HK-2 (cell line): ENCODE measurements around the gene ST6GALNAC3.

Source experiments
- DNase-seq: peaks from one replicate; pipeline ENCODE4 v3.0.0-alpha.2; 2018; ENCODE audit not compliant: unreplicated experiment

ST6GALNAC3 gene

GRCh38 chr1:76142771-76143540, 68.4 kb downstream of the ST6GALNAC3 start:
- DNase-seq, result no peak

- DNase-seq, result no peak
Observed at GRCh38 chr1:76144247-76144646, 69.7 kb downstream of the ST6GALNAC3 start.

- DNase-seq, result no peak
Observed at GRCh38 chr1:76145332-76145731, 70.8 kb downstream of the ST6GALNAC3 start.

GRCh38 chr1:76146184-76146583, 71.6 kb downstream of the ST6GALNAC3 start:
- DNase-seq, result no peak

- no peak for DNase-seq
Observed at GRCh38 chr1:76147917-76148316, 73.4 kb downstream of the ST6GALNAC3 start.

- DNase-seq, result no peak
Observed at GRCh38 chr1:76148460-76148859, 73.9 kb downstream of the ST6GALNAC3 start.

- no peak for DNase-seq
Observed at GRCh38 chr1:76153841-76154205, 79.3 kb downstream of the ST6GALNAC3 start.

GRCh38 chr1:76154206-76154956, 79.8 kb downstream of the ST6GALNAC3 start:
- DNase-seq, result peak; percentile 77

GRCh38 chr1:76156987-76157386, 82.4 kb downstream of the ST6GALNAC3 start:
- no peak for DNase-seq

GRCh38 chr1:76158126-76158525, 83.6 kb downstream of the ST6GALNAC3 start:
- DNase-seq, result peak; percentile 31

- no peak for DNase-seq
Observed at GRCh38 chr1:76160225-76160624, 85.7 kb downstream of the ST6GALNAC3 start.

- DNase-seq, result no peak
Observed at GRCh38 chr1:76161451-76161850, 86.9 kb downstream of the ST6GALNAC3 start.

- no peak for DNase-seq
Observed at GRCh38 chr1:76162254-76162653, 87.7 kb downstream of the ST6GALNAC3 start.

- no peak for DNase-seq
Observed at GRCh38 chr1:76164165-76164564, 89.6 kb downstream of the ST6GALNAC3 start.

- DNase-seq, result no peak
Observed at GRCh38 chr1:76170084-76170483, 95.5 kb downstream of the ST6GALNAC3 start.

- DNase-seq, result no peak
Observed at GRCh38 chr1:76170513-76170912, 96.0 kb downstream of the ST6GALNAC3 start.

- DNase-seq, result no peak
Observed at GRCh38 chr1:76176000-76176399, 101.5 kb downstream of the ST6GALNAC3 start.

- DNase-seq, result no peak
Observed at GRCh38 chr1:76177615-76178014, 103.1 kb downstream of the ST6GALNAC3 start.

GRCh38 chr1:76179219-76179698, 104.7 kb downstream of the ST6GALNAC3 start:
- no peak for DNase-seq

GRCh38 chr1:76185207-76185606, 110.7 kb downstream of the ST6GALNAC3 start:
- DNase-seq, result no peak

GRCh38 chr1:76186554-76187170, 112.1 kb downstream of the ST6GALNAC3 start:
- DNase-seq, result no peak

- no peak for DNase-seq
Observed at GRCh38 chr1:76187436-76187835, 112.9 kb downstream of the ST6GALNAC3 start.

GRCh38 chr1:76189310-76189709, 114.8 kb downstream of the ST6GALNAC3 start:
- no peak for DNase-seq
